ENCODE measurements around the gene BPIFB4. TPM values are rescaled to one million over a fixed set of nuclear protein-coding genes. Genes with fewer than 3 reads are reported as not detected.

The BPIFB4 gene
- total and polyA plus RNA-seq, 2 of the 4 experiments (the other 2 are of a cell fraction): not detected

GRCh38 chr20:33133373-33133941 lies 54.0 kb downstream of the BPIFB4 start (continued):
- TF ChIP-seq CEBPB (IDR thresholded peaks at IDR 0.05; ENCODE audit: low read depth, low read length) (no peak), ELK1 (IDR thresholded peaks at IDR 0.05; ENCODE audit: borderline replicate concordance, low read depth, low read length) (no peak), MXI1 (IDR thresholded peaks at IDR 0.05; ENCODE audit: borderline replicate concordance, low read depth, low read length) (no peak), MAZ (IDR thresholded peaks at IDR 0.05; ENCODE audit: borderline replicate concordance, low read depth, low read length) (no peak)

- no peak overlapping the region for H4K8ac ChIP-seq (ENCODE audit: low read depth in 2 of 2, low read length in 2 of 2)
- H2AFZ ChIP-seq (replicated peaks; ENCODE audit: low read length, poor library complexity): no peak overlapping the region
- no peaks in the 10 kb centered on the region for H3K4me1 ChIP-seq (ENCODE audit: control insufficient read depth, insufficient read depth, low read length)
- no peaks in the 10 kb centered on the region for H3K9me1 ChIP-seq (ENCODE audit: insufficient read depth, low read length)
- H3K4ac ChIP-seq (ENCODE audit: low read depth, low read length): no peak overlapping the region
- H2BK5ac ChIP-seq (ENCODE audit: low read depth, low read length, poor library complexity, severe bottlenecking): no peak overlapping the region
- H3K56ac ChIP-seq (ENCODE audit: extremely low read depth, insufficient read depth, low read length): no peak overlapping the region
- no peak overlapping the region for H3K18ac ChIP-seq (ENCODE audit: low read depth, low read length)
- dilution Hi-C loops (cut with HindIII; ENCODE audit: low sequenced_read_pairs, unreplicated experiment) (no loop called here), in situ Hi-C loops (cut with MboI; ENCODE audit: low sequenced_read_pairs) (no loop called here), intact Hi-C loops (cut with micrococcal nuclease) (no loop called here)
- H3K9me3 ChIP-seq (ENCODE audit: control insufficient read depth, insufficient read depth, low read length): no peaks in the 10 kb centered on the region
- H3K23ac ChIP-seq (ENCODE audit: low read depth, low read length): no peak overlapping the region
- H4K20me1 ChIP-seq (ENCODE audit: insufficient read depth, low read length): no peaks in the 10 kb centered on the region
- DNase-seq: no peak
- no peak overlapping the region for H2BK15ac ChIP-seq (ENCODE audit: low read depth, low read length)
- POLR2A ChIA-PET (ENCODE audit: unreplicated experiment): no interaction called here
- H2BK20ac ChIP-seq (ENCODE audit: low read depth, low read length): no peak overlapping the region
- H3K14ac ChIP-seq (replicated peaks; ENCODE audit: low read depth, low read length): no peak overlapping the region
- H3K79me1 ChIP-seq (ENCODE audit: low read depth in 1 of 2, low read length in 2 of 2): no peaks in the 10 kb centered on the region
- no peaks in the 10 kb centered on the region for H3K36me3 ChIP-seq (ENCODE audit: control insufficient read depth, insufficient read depth, low read length)
- no peak overlapping the region for H4K5ac ChIP-seq (ENCODE audit: low read depth, low read length)
- no peak overlapping the region for H3K9ac ChIP-seq (ENCODE audit: low read depth, low read length)
- BruUV-seq (replicated peaks): no TSS peak
- H2BK120ac ChIP-seq (ENCODE audit: low read depth, low read length): no peak overlapping the region
- ATAC-seq (ENCODE audit: low read depth): no peak
- no peak overlapping the region for H2AK9ac ChIP-seq (replicated peaks; ENCODE audit: low read depth, low read length, poor library complexity)
- no peak overlapping the region for H2AK5ac ChIP-seq (ENCODE audit: low read depth, low read length)
- H3K27ac ChIP-seq (ENCODE audit: insufficient read depth, low read length): no peak overlapping the region
- no peaks in the 10 kb centered on the region for H3K27me3 ChIP-seq (ENCODE audit: control insufficient read depth, insufficient read depth, low read length)
- no peak overlapping the region for H3K4me3 ChIP-seq (ENCODE audit: insufficient read depth, low read depth, low read length)
- no CpG with 5 or more reads among the region's 3 CpGs for WGBS, 2 experiments (ENCODE audit: extremely low coverage in 2 of 2, insufficient read length in 1 of 2)
- H3K4me2 ChIP-seq (ENCODE audit: low read depth, low read length): no peak overlapping the region
- CTCF ChIA-PET: no interaction called here
- no peak overlapping the region for H4K91ac ChIP-seq (ENCODE audit: insufficient read depth, low read depth, low read length)
- no peak for TF ChIP-seq FOS (IDR thresholded peaks at IDR 0.05; ENCODE audit: low read depth, low read length)
- no peak for TF ChIP-seq RFX5 (IDR thresholded peaks at IDR 0.05; ENCODE audit: low read depth, low read length)
- no peak for TF ChIP-seq ELK1 (IDR thresholded peaks at IDR 0.05; ENCODE audit: borderline replicate concordance, low read depth, low read length)
- no peak for TF ChIP-seq SMC3 (IDR thresholded peaks at IDR 0.05; ENCODE audit: low read depth, low read length)
- no peak for TF ChIP-seq MAFK (IDR thresholded peaks at IDR 0.05; ENCODE audit: low read depth, low read length)
- TF ChIP-seq RAD21 (IDR thresholded peaks at IDR 0.05; ENCODE audit: low read length): no peak
- TF ChIP-seq RCOR1 (IDR thresholded peaks at IDR 0.05; ENCODE audit: insufficient replicate concordance, low read length): no peak
- no peak for TF ChIP-seq NFE2L2 (IDR thresholded peaks at IDR 0.05; ENCODE audit: low read depth, low read length)
- TF ChIP-seq MAZ (IDR thresholded peaks at IDR 0.05; ENCODE audit: borderline replicate concordance, low read depth, low read length): no peak
- no peak for TF ChIP-seq CTCF (conservative IDR thresholded peaks at IDR 0.05; ENCODE audit: low read depth, low read length)
- TF ChIP-seq POLR2A (IDR thresholded peaks at IDR 0.05; ENCODE audit: low read depth, low read length): no peak
These were observed 57.8 kb downstream of the BPIFB4 start for GRCh38 chr20:33137195-33137594.

Measured in IMR-90 (cell line).